Hepatic stellate cell (primary cell): ENCODE measurements around the gene SIAH3.
"Not testable (repeated sequence)": the region's sequence is repeated elsewhere in the genome, so short reads cannot be mapped to it uniquely, and the experiment has no call there.

ENCODE experiments used
- DNase-seq: peaks from one replicate; pipeline ENCODE4 v3.0.0; 2011; ENCODE audit warnings: low spot score

The SIAH3 gene

DNA sequence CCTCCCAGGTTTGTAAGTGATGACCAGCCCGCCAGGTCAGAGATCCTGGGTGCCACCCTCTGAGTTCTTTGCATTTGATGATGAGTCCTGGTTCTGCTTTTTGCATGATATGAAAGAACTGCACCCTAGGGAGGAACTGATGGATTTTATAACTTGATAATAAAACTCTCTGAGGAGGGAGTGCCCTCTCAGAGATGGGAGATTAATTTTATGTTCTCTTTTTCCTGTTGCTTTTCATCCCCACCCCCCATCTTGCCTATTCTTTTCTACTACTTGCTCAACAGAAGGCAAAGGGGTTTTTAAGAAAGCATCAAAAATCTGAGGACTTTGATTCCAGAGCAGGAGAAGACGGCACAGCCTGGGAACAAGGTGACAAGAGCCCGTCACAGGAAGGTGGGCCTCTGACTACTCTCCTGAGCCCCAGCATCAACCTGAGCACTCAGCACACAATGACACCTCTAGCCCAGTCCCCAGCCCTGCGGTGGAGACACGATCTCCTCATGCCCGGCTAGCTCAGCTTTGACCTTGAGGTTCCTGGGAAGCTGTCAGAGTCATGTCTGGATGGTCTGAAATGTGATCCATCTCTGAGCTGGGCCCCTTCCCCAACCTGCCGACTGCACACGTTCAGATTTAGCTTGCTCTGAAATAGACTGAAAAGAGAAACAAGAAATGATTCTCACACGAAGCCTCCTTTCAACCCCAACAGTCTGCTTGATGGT is 69.1 kb downstream of the SIAH3 start:
- no peak for DNase-seq

DNA sequence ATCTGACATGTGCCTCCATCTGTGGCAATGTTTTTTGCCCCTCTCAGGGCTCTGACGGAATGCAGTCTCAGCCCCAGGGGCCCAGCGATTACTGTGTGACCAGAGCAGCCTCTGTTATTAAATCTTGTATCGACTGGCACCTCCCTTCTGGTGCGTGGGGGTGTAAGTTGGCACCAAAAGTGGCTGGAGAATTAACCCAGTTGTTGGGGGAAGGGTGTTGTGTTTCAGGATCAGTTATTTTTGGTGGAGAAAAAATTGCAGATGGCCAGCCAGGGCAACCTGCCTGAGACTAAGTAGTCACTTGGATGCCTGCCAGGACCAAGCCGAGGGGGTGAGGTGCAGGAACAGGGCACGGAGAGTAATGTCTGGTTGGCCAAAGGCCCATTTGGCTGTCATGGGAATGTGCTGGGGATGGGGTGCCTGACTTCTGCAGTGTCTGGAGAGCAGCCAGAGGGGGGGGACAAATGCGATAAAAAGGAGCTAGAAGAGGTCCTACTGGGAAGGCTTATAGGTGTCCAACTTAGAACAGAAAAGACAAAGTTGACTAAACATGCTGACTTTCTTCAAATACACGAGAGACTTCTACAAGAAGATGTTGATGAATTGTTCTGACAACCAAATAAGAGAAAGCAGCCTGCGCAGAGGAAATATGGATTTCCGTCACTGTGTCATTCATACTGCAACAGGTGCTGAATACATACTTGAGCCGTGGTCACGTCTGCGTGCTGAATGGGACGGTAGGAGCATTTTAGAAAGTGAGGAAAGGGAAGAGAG is 69.8 kb downstream of the SIAH3 start:
- no peak for DNase-seq

DNA sequence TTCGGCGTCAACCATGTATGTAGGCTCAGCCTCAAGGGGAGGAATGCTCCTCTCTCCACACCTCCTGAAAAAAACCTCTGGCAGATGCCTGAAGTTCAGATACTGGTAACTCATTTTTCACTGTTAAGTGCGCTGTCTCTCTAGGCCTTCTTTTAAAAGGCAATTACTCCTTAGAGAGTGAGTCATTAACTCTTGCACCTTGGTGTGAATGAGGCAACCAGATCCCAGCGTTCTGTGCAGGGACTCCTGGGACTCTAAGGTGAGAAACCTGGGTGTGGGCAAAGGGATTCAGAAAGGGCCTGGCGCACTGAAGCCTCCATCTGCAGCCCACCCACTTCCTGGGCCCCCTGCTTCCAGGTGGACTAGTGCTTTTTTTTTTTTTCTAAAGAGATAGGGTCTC is 71.7 kb downstream of the SIAH3 start:
- no peak for DNase-seq

DNA sequence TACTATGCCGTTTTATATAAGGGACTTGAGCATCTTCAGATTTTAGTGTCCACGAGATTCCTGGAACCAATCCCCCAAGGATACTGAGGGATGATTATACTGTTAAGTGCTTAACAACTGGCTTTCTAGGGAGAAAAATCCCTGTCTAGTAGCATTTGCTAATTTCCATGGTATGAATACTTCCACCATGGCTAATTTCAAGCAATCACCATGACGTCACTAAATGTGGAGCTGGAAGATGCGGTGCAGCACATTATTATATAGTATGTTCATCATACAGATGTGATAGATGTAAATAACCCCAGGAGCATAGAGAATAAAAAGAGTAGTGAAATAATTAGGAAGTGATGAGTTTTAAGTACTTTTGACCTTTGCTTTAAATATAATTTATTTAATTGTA is 72.7 kb downstream of the SIAH3 start:
- DNase-seq: no peak

DNA sequence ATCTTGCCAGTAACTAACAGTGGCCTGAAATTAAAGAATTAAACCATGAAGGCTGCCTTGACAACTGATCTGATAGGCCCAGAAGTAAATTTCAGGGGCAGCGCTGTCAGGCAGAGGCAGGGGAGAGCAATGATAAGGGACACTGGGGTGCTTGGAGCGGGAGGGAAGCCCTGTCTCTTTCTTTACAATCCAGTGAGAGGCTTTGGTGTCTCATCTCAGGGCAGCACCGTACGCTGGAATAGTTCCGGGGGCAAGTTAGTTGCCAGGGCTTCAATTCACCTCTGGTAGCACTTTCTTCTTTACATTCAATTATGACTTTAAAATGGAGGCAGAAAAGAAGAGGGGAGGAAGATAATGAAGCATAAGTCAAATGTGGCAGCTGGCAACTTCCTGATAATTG is 74.8 kb downstream of the SIAH3 start:
- no peak for DNase-seq

DNA sequence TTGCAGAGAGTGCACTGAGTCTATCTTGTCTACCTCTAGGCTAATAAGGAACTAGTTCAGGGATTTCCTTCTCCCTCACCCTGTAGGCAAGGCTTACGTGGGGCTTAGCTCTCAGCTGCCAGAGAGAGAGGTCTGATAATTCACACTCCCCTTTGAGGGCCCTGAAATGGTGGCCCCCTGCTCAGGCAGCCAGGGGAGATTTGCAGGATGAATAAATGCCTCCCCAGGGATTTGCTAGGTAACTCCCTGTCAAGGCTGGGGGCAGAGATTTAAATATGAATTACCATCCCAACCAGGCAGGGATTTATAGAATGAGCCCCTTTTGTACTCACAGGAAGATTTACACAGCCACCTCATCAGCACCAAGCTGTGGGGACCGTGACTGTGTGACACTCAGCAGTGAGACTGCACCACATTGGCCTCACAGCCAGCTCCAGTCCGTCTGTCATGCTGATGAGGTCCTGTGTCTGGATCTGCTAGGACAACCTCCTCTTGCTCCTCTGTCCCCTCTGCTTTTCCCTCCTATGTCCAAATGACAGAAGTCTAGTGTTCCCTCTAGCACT is 76.1 kb downstream of the SIAH3 start:
- DNase-seq: no peak

DNA sequence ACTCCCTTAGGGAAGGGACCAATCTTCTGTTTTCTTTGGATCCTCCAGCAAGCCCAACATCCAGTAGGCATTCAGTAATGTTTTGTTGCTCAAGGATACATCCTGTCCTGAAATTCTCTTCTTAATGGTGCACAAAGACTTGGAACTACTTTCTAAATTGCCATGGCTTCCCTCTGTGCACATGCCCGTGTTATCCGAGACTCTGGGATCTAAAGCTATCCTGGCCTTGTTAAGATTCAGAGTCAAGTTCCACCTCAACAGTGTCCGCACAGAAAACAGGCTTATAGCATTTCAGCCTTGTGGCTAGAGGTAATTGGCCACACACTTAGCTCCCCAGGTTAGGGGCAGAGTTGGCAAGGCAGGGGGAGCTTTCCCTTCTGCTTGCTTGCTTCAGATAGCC is 77.6 kb downstream of the SIAH3 start:
- DNase-seq: no peak

DNA sequence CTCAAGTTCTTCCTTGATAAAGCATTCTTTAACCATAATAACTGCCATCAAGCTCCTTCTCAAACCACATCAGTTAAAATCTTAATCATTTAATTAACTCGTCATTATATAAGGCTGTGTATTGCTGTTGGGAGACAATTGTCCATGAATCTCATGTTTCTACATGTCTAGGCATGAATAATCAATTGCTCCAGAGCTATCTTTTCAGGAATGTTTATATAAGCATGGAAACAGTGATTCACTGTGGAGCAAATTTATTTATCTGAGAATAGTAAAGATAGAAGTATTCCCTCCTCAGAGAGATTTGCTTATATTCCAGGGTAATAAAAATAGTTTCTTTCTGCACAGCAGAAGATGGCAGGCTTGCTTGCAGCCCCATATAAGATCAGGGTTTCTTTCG is 78.3 kb downstream of the SIAH3 start:
- no peak for DNase-seq

DNA sequence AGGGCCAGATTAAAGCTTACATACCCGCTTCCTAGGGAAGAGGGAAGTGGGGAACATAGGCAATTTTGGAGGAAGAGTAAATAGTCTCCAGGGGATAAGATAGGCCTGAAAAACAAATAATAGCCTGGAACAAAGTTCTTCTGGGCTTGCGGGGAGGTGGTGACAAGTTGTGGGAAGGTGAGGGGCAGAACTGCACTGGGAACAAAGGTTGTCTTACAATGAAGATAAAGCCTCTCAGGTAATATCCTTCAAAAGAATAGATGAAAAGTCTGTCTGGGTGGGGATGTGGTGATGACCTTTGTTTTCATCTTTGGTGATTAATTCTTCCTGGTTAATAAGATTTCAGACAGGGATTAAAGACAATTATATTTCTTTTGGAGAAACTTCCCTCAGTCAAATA is 80.7 kb downstream of the SIAH3 start:
- no peak for DNase-seq

DNA sequence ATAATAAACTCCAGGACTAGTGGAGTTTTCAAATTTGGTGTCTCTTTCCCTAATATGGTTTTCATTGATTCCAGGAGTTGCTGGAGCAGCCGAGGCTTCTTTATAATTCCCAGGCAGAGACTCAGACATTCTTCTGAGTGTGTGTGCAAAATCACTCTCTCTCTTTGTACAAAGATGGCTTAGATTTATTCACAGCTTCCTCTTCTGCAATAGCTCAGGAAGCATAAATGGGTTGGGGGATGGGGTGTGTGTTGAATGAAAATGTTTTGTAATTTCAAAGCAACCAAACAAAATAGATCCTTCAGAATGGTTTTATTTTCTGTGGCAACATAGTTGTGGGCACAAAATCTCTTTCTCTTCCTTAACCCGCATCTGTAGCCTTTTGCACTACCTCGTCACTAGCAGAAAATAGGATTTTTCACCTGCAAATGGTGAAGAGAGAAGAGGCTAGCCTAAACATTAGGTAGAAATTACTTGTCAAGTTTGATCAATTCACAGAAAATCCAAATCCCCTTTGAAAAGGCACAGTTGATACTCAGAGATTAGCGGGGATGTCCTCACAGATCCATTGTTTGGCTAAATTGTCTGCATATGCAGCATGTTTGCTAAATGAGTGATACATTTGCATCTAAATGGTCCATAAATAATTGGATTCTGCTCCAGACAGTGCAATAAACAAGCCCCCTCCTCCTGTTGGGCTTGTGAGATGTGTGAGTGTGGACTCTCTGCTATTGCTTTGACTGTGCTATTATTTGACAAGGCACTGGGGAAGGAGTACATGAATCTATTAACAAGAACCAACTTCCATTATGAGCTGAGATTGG is 82.7 kb downstream of the SIAH3 start:
- DNase-seq: no peak

DNA sequence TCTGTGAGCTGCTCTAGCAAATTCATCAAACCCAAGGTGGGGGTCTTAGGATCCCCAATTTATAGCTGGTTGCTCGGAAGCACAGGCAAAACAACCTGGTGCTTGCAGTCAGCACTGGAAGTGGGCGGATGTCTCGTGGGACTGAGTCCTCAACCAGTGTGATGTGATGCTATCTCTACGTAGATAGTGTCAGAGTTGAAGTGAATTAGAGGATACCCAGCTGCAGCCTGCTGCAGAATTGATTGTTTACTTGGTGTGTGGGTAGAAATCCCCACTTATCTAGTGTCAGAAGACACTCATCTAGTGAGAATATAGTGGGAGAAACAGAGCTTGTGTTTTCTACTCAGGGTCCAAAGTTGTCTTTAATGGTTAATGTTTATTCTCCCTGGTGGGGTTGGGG is 86.1 kb downstream of the SIAH3 start:
- no peak for DNase-seq

DNA sequence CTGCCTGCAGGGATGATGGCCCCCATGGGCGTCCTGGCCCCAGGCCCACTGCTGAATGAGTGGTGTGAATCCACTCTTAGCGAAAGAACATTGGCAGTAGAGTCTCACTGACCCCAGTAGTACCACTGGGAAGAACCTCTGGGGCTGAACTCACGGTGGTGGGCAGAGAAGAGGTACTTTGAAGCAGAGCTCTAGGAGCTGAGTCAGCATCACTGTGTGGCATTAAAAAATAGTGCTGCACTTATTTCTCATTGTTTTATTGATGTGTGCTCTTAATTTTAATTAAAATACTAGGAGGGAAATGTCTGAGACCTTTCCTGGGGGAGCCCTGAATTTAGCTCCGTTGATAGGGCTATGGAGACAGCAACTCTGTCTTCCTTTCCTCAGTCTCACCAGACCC is 88.1 kb downstream of the SIAH3 start:
- no peak for DNase-seq

DNA sequence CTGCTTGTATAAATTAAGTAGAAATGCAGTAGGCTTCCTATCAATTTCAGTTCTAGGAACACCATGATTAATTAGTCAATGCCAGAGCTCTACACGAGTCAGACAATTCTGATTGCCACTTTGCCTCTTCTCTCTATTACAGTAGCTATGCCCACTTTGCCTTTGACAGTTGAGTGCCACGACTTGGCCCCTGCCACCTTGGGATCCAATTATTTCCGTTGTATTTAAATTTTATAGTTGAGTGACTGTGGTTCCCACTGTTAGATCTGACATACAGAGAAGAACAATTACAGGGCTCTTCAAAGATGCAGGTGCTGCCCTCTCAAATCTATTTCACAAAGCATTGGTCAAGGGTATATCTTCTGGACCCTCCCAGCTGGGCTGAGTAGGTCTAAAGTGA is 94.0 kb downstream of the SIAH3 start:
- DNase-seq: not testable (repeated sequence)

DNA sequence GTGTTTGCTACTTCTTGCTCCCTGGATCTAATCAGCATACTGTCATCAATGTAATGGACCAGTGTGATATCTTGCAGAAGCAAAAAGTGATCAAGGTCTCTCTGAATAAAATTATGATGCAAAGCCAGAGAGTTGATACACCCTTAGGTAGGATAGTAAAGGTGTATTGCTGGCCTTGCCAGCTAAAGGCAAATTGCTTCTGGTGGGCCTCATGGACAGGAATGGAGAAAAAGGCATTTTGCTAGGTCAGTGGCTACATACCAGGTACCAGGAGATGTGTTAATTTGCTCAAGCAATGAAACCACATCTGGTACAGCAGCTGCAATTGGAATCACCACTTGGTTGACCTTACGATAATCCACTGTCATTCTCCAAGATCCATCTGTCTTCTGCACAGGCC is 95.1 kb downstream of the SIAH3 start:
- not testable (repeated sequence) for DNase-seq

DNA sequence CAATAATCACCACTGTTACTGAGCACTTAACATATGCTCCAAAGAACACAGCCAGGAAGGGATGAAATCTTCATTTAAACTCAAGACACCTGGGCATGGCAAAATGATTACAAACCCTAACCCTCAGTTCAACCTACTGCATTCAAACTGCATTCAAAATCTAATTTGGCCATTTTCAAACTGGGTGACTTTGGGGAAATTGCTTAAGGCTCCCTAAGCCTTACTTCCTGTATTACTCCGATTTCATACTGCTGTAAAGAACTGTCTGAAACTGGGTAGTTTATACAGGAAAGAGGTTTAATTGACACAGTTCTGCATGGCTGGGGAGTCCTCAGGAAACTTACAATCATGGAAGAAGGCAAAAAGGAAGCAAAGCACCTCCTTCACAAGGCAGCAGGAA is 99.0 kb downstream of the SIAH3 start:
- no peak for DNase-seq

DNA sequence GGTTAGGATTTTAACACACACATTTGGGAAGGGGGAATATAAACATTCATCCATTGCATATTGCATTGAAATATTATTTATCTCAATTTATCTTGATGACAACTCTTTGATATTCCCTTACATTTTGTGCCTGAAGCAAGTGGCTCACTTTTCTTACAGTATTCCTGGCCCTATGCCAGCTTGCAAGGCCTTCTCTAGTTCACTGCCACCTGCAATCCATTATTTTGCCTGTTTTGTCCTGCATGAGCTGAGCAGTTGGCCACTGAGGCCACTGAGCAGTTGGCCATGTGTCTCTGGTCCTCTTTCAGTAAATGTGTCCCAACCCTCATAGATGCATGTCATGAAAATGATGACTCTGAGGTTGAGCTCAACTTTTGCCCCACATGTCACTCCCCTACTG is 99.7 kb downstream of the SIAH3 start:
- no peak for DNase-seq

DNA sequence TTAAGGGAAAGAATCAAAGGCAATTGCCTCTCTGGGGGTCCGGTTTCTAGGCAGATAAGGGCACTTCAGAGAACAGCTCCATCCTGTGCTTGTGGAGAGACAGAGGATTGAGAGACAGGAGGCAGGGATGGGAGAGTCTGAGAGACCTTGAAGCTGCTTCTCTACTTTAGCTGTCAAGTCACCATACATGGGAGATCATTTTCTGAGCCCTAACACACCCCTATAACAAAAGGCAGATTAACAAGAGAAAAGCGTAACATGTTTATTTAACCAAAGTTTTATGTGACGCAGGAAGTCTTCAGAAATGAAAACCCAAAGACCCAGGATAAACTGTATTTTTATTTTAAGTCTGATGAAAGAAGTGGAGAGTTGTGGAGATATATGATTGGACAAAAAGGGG is 101.0 kb downstream of the SIAH3 start:
- DNase-seq: no peak

DNA sequence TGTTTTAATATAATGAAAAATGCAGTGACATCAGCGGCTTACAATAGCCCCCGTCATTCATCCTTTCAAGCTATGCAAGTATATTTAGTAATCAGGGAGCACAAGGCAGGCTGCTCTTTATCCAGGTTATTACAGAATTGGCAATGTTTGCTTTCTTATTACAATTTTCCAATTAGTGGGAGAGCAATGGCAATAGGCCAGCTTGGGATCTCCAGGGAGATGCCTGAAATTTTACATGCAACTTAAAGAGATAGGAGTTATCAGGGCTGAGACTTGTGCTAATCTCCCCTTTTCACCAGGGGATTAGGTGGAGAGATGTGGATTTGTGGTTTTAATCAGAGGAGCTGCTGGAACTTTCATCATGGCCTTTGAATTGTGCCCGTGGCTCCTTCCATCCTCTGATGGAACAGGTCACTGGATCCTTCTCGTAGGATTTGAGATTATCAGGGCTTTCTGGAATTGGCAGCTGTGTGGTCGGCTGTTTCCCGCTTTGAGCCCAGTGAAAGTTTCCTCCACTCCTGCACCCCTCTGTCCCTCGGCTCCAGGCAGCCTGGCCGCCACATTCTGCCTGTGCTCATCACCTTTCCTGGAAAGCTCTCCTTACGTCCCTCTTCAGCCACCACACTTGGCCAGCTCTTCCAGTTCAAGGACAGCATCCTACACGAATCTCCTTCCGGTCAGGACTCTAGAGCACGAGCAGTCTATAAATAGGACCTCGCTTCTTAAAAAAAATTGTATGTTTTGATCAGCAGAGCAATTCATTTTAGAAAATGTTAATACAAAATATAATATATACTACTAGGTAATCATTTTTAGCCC is 102.4 kb downstream of the SIAH3 start:
- no peak for DNase-seq

DNA sequence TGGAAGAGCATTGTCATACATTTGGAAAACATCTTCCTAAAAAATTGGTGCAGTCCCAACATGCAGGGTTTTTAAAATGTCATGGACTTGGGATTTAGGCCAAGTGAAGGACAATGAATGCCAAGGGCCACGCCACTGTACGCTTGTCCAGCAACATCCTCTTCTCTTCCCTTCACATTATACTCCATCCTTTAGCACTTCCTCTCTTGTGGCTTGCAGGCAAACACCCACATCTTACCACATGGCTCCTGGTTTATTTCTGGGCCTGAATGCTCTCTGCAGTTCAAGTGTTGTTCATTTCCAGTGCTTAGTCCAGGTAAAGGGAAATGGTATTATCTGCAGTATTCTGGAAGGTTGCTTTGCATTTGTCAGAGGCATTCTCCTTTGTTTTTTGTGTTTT is 104.5 kb downstream of the SIAH3 start:
- DNase-seq: no peak

DNA sequence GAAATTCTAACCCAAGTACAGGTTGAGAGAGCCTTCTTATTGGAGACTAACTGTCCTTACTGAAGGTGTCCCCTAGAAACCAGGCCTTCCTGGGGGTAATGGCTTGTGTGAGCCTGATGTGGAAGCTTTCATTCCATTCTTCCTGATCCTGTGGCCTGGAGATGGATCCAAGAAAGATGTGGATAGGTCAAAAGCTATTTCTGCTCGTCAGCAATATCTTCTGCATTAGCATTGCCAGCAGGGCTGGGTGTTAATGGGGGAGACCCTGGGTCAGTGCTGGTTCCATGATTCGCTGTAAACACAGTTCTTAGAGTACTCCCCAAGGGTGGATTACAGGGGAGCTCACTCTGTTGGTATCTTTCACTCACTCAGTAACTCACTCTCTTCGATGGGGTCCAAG is 106.6 kb downstream of the SIAH3 start:
- no peak for DNase-seq

DNA sequence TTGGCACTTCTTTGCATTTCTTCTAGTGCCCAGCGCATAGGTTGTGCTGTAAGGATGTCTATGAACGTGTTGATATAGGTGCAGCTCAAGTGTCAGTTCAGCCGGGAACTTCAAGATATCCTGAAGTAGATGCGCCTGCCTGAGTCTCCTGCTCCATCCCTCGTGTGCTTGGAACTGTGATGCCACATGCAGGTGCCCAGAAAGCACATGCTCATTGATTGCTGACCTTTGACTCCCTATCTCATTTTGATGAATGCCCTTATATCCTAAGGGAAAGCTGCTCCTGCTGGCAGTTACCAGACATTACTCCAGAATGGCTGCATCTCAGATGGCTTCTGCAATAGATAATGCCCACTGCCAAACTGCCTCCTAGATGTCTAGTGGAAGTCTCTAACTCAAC is 108.6 kb downstream of the SIAH3 start:
- no peak for DNase-seq

DNA sequence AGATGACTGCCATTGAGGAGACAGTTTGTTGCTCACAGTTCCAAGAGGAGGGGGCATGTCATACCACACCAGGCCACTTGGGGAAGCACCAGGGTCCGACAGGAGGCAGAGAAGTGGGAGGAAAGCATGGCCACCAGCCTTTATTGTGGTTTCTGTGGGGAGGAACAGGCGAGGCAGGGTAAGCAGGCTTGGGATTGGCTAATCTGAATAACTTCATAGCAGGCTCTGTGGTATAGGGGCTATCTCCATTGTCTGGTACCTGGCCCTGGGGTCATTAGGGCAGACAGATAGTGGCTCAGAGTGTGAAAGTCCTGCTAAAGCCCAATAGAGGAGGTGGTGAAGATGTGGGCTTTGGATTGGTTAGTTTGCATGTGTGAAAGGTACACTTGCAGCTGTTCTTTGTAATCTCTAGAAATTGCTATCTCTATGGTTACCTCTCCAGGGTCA is 114.0 kb downstream of the SIAH3 start:
- DNase-seq: no peak
